Right atrium auricular region (tissue), 2 donors: Measurements from ENCODE around the gene CLEC2A. TPM values are rescaled to one million over a fixed set of nuclear protein-coding genes. Genes with fewer than 3 reads are reported as not detected.

ENCODE experiments used
- DNase-seq: peaks from one replicate; pipeline ENCODE4 v3.0.0-alpha.2; 2019; ENCODE audit warnings: low spot score
- H3K27ac ChIP-seq, 2 donors: fragments of 200-600 bp; sonication (generic); 1 replicate in 1 of 2; 2 replicates in 1 of 2; pipeline ENCODE4 v1.5.1; 2016 to 2019
- H3K27me3 ChIP-seq, 2 donors: fragments of 200-600 bp; sonication (generic); one replicate each; pipeline versions ENCODE4 v1.5.1 to v1.6.0; 2017 to 2019
- H3K36me3 ChIP-seq: fragments of 200-600 bp; sonication (generic); one replicate; pipeline ENCODE4 v1.5.1; 2016
- H3K4me1 ChIP-seq, 2 donors: fragments of 200-600 bp; sonication (generic); one replicate each; pipeline versions ENCODE4 v1.5.1 to v1.6.0; 2017 to 2019
- H3K4me3 ChIP-seq, 2 donors: fragments of 200-600 bp; sonication (generic); 1 replicate in 1 of 2; 2 replicates in 1 of 2; pipeline ENCODE4 v1.5.1; 2017 to 2019; ENCODE audit warnings: mild to moderate bottlenecking in 1 of 2, moderate library complexity in 1 of 2
- H3K9me3 ChIP-seq, 2 donors: fragments of 200-600 bp; sonication (generic); one replicate each; pipeline ENCODE4 v1.5.1; 2019
- CTCF ChIP-seq, 2 donors: fragments of 200-600 bp; sonication (generic); IDR thresholded peaks; one replicate each; pipeline ENCODE4 v1.5.1; 2019; ENCODE audit warnings: antibody characterized with exemption in 2 of 2
- total RNA-seq, 2 donors: library from RNA; depleted of rRNA; stranded (reverse); fragments of >200 nt; gene quantifications; one replicate each; pipeline ENCODE4 v1.1.0, GENCODE V29; 2016

The CLEC2A gene
- total RNA-seq, 2 donors from 2014 or later = not detected

GRCh38 chr12:9902539-9903228 lies 29.5 kb downstream of the CLEC2A start:
- no peak for DNase-seq
- peaks cover 0 to 9% of the 10 kb centered on the region in 2 donors for H3K9me3 ChIP-seq
- H3K4me3 ChIP-seq = no peak overlapping the region
- TF ChIP-seq CTCF (IDR thresholded peaks at IDR 0.05) = no peak
- H3K36me3 ChIP-seq = no peaks in the 10 kb centered on the region
- H3K27ac ChIP-seq = no peak overlapping the region
- no peaks in the 10 kb centered on the region for H3K27me3 ChIP-seq
- no peaks in the 10 kb centered on the region for H3K4me1 ChIP-seq

DNA sequence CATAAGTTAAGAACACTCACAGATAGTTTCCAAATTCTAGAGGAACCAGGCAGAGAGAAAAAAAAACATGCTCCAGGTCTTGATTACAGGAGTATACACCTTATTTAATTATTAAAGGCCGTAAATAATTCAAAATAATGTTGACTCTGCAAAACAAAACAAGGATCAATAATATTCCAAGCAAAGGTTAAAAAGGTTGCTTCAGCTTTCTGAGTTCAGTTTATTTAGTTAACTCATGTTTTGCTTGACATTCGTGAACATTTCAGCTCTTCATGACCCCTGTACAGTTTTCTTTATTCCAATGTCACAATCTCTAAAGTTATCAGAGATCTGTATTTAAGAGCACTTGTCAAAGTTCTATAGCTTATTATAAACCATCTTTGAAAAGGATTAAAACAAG lies 31.2 kb downstream of the CLEC2A start:
- no peak for DNase-seq
- Histone ChIP-seq H3K27me3 (no peaks in the 10 kb centered on the region), H3K9me3 (peaks cover 0 to 9% of the 10 kb centered on the region in 2 donors), H3K4me3 (no peak overlapping the region), H3K27ac (no peak overlapping the region), H3K4me1 (no peaks in the 10 kb centered on the region), H3K36me3 (no peaks in the 10 kb centered on the region)
- TF ChIP-seq CTCF (IDR thresholded peaks at IDR 0.05) = no peak

- Histone ChIP-seq H3K36me3 (no peaks in the 10 kb centered on the region), H3K9me3 (peaks cover 0 to 9% of the 10 kb centered on the region in 2 donors), H3K4me1 (no peaks in the 10 kb centered on the region), H3K4me3 (no peak overlapping the region), H3K27ac (no peak overlapping the region), H3K27me3 (no peaks in the 10 kb centered on the region)
- no peak for DNase-seq
- no peak for TF ChIP-seq CTCF (IDR thresholded peaks at IDR 0.05)
These were observed 33.0 kb downstream of the CLEC2A start for GRCh38 chr12:9899209-9899608.

DNA sequence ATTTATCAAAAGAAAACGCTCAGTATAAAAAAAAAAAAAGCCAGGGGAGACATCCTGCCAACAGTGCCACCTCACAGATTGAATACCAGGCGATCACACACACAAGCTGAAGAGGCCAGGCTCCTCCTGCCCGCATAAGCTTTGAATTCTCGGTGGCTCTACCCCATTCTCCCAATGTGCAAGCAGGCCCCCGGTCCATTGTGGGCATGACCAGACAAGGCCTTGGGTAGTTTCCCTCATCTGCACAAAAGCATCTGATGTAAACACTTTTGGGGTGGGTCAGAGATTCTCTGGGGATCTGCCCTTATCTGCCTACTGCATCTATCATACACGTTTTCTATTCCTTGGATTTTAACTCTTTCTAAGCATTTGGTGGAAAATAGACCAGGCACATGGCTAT lies 34.6 kb downstream of the CLEC2A start:
- H3K27me3 ChIP-seq = no peaks in the 10 kb centered on the region
- peaks cover 0 to 5% of the 10 kb centered on the region in 2 donors for H3K9me3 ChIP-seq
- H3K27ac ChIP-seq = no peak overlapping the region
- H3K4me1 ChIP-seq = no peaks in the 10 kb centered on the region
- no peaks in the 10 kb centered on the region for H3K36me3 ChIP-seq
- no peak for DNase-seq
- no peak overlapping the region for H3K4me3 ChIP-seq
- TF ChIP-seq CTCF (IDR thresholded peaks at IDR 0.05) = no peak

GRCh38 chr12:9895215-9895971 lies 36.8 kb downstream of the CLEC2A start:
- Histone ChIP-seq H3K9me3 (no peaks in the 10 kb centered on the region), H3K4me1 (no peaks in the 10 kb centered on the region), H3K36me3 (no peaks in the 10 kb centered on the region), H3K4me3 (no peak overlapping the region), H3K27me3 (no peaks in the 10 kb centered on the region), H3K27ac (no peak overlapping the region)
- no peak for TF ChIP-seq CTCF (IDR thresholded peaks at IDR 0.05)
- no peak for DNase-seq
